AG04450 (cell line): Measurements from ENCODE around the gene EPHB2. TPM values are rescaled to one million over a fixed set of nuclear protein-coding genes. Genes with fewer than 3 reads are reported as not detected.

Experiments
- CTCF ChIA-PET: fragments of 300-600, 350-600 bp; formaldehyde crosslinking; extraction: SDS; loops from one replicate; lab custom pipeline; 2022; ENCODE audit warnings: antibody characterized with exemption, inconsistent platforms; lab: Charles Lee
- POLR2A ChIA-PET: fragments of 350-600 bp; formaldehyde crosslinking; extraction: SDS; loops from one replicate; lab custom pipeline; 2021; ENCODE audit warnings: antibody characterized with exemption, inconsistent platforms; lab: Yijun Ruan, JAX
- DNase-seq: peaks from one replicate; pipeline ENCODE4 v3.0.0-alpha.2; 2011; ENCODE audit warnings: low read depth, low spot score
- H3K27ac ChIP-seq: one replicate; pipeline ENCODE4 v1.5.1; 2012; ENCODE audit warnings: low read depth, low read length, control low read depth
- H3K27me3 ChIP-seq: one replicate; pipeline ENCODE4 v1.6.0; 2012; ENCODE audit warnings: low read length; ENCODE audit not compliant: control insufficient read depth, insufficient read depth
- H3K4me3 ChIP-seq: 2 replicates; pipeline ENCODE4 v1.5.1; 2011; ENCODE audit warnings: mild to moderate bottlenecking, low read depth, low read length, control low read depth
- H3K9me3 ChIP-seq: 2 replicates; pipeline ENCODE4 v1.5.1; 2012; ENCODE audit warnings: low read length; ENCODE audit not compliant: control insufficient read depth, insufficient read depth
- CTCF ChIP-seq: IDR thresholded peaks from 2 replicates; pipeline ENCODE4 v1.5.1; 2011; ENCODE audit warnings: low read depth, low read length, control low read depth, inconsistent platforms
- polyA plus RNA-seq: library from polyadenylated mRNA; depleted of rRNA; stranded (reverse); fragments of >200 nt; gene quantifications from 2 replicates; pipeline ENCODE4 v1.2.3, GENCODE V29; 2011

The EPHB2 gene
- polyA plus RNA-seq, 1 experiment: 30.9 TPM

GRCh38 chr1:22958556-22958955 lies 247.9 kb downstream of the EPHB2 start:
- TF ChIP-seq CTCF: no peak
- DNase-seq: no peak
- Histone ChIP-seq H3K27ac (no peak overlapping the region), H3K9me3 (no peaks in the 10 kb centered on the region; the same call in 1 of the 2 replicates), H3K27me3 (peaks cover 46% of the 10 kb centered on the region), H3K4me3 (no peak overlapping the region)
- CTCF ChIA-PET: no interaction called here
- POLR2A ChIA-PET: no interaction called here

GRCh38 chr1:22959545-22960360 lies 249.1 kb downstream of the EPHB2 start:
- no peaks in the 10 kb centered on the region; the same call in 1 of the 2 replicates for H3K9me3 ChIP-seq
- no peak for DNase-seq
- POLR2A ChIA-PET: no interaction called here
- no peak for TF ChIP-seq CTCF
- CTCF ChIA-PET: no interaction called here
- no peak overlapping the region for H3K27ac ChIP-seq
- no peak overlapping the region for H3K4me3 ChIP-seq
- peaks cover 39% of the 10 kb centered on the region for H3K27me3 ChIP-seq

- no peak for DNase-seq
- POLR2A ChIA-PET: no interaction called here
- Histone ChIP-seq H3K27ac (no peak overlapping the region), H3K4me3 (no peak overlapping the region), H3K9me3 (peaks cover 8% of the 10 kb centered on the region), H3K27me3 (peaks cover 32% of the 10 kb centered on the region)
- CTCF ChIA-PET: no interaction called here
- TF ChIP-seq CTCF: no peak
Observed at GRCh38 chr1:22962558-22962957, 251.9 kb downstream of the EPHB2 start.

- TF ChIP-seq CTCF: no peak
- DNase-seq: no peak
- POLR2A ChIA-PET: no interaction called here
- no peak overlapping the region for H3K27ac ChIP-seq
- peaks cover 8% of the 10 kb centered on the region for H3K9me3 ChIP-seq
- H3K27me3 ChIP-seq: peaks cover 35% of the 10 kb centered on the region
- H3K4me3 ChIP-seq: no peak overlapping the region
- CTCF ChIA-PET: interaction anchor here (0.6 to 2.6 kb wide), 5 partner anchors 66 to 946 kb away, joined by 3 to 18 read pairs (median 8); no protein-coding TSS in a partner anchor
Observed at GRCh38 chr1:22963044-22963677, 252.5 kb downstream of the EPHB2 start.

- Histone ChIP-seq H3K9me3 (peaks cover 8% of the 10 kb centered on the region; the same call in 1 of the 2 replicates), H3K27ac (no peak overlapping the region), H3K27me3 (peaks cover 37% of the 10 kb centered on the region), H3K4me3 (no peak overlapping the region)
- ChIA-PET POLR2A (no interaction called here), CTCF (no interaction called here)
- DNase-seq: no peak
- no peak for TF ChIP-seq CTCF
Observed at GRCh38 chr1:22966309-22966708, 255.7 kb downstream of the EPHB2 start.
